ENCODE data around the gene MYO7B. TPM values are rescaled to one million over a fixed set of nuclear protein-coding genes. Genes with fewer than 3 reads are reported as not detected.

MYO7B gene
- total RNA-seq, 1 experiment from 2014 or later = 28.0 TPM

DNA sequence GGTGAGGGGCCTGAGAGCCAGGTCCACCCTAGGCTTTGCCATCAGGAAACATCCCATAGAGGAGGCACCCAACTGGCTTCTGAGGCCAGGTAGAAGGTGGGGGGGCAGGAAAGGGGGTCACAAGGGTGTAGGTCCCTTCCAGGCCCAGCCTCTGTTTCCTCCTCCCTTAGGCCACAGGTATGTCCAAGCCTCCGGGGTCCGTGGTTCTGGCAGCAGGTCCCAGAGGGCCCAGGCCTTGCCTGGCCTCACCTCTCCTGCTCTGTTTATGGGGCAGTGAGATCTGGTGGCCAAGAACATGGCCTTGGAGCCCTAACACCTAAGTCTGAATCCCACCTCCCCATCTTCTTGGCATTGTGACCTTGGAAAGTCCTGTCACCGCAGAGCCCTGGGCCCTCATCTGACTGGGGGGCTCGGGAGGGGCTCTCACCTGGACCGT, 88.9 kb downstream of the MYO7B start:
- H3K79me2 ChIP-seq (ENCODE audit: low read length) = peaks cover 47% of the 10 kb centered on the region
- no peaks in the 10 kb centered on the region for H3K9me2 ChIP-seq (replicated peaks; ENCODE audit: low read length)
- H3K4me3 ChIP-seq (ENCODE audit: low read length) = no peak overlapping the region
- peak overlapping the region; percentile 49 for H3K9ac ChIP-seq (ENCODE audit: low read length)
- H3K4me2 ChIP-seq (ENCODE audit: low read length) = peak overlapping the region; percentile 61
- ATAC-seq = no peak
- POLR2A ChIA-PET (ENCODE audit: unreplicated experiment) = no interaction called here
- no peaks in the 10 kb centered on the region for H3K9me3 ChIP-seq (ENCODE audit: low read length)
- peaks cover 37% of the 10 kb centered on the region for H3K4me1 ChIP-seq (ENCODE audit: insufficient read depth, low read length)
- no peaks in the 10 kb centered on the region for H4K20me1 ChIP-seq (ENCODE audit: low read length)
- no peaks in the 10 kb centered on the region for H3F3A ChIP-seq (ENCODE audit: low read length, unreplicated experiment)
- no peak overlapping the region for H2AFZ ChIP-seq (ENCODE audit: low read length)
- intact Hi-C loops (cut with micrococcal nuclease) = no loop called here
- H3K27me3 ChIP-seq (ENCODE audit: low read length) = no peaks in the 10 kb centered on the region
- BruUV-seq (replicated peaks) = no TSS peak
- CTCF ChIA-PET = no interaction called here
- peak overlapping the region; percentile 74 for H3K27ac ChIP-seq (ENCODE audit: low read length)
- TF ChIP-seq, protein P1, sequence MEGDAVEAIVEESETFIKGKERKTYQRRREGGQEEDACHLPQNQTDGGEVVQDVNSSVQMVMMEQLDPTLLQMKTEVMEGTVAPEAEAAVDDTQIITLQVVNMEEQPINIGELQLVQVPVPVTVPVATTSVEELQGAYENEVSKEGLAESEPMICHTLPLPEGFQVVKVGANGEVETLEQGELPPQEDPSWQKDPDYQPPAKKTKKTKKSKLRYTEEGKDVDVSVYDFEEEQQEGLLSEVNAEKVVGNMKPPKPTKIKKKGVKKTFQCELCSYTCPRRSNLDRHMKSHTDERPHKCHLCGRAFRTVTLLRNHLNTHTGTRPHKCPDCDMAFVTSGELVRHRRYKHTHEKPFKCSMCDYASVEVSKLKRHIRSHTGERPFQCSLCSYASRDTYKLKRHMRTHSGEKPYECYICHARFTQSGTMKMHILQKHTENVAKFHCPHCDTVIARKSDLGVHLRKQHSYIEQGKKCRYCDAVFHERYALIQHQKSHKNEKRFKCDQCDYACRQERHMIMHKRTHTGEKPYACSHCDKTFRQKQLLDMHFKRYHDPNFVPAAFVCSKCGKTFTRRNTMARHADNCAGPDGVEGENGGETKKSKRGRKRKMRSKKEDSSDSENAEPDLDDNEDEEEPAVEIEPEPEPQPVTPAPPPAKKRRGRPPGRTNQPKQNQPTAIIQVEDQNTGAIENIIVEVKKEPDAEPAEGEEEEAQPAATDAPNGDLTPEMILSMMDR (conservative IDR thresholded peaks at IDR 0.05; ENCODE audit: low read depth, low read length) = no peak
- no peak for TF ChIP-seq EZH2 (IDR thresholded peaks at IDR 0.05; ENCODE audit: low read length, unreplicated experiment)
- TF ChIP-seq EZH2phosphoT487 (IDR thresholded peaks at IDR 0.05; ENCODE audit: borderline replicate concordance, low read length) = no peak
- H3K36me3 ChIP-seq (ENCODE audit: low read depth, low read length) = peaks cover 18% of the 10 kb centered on the region; the same call in 1 of the 2 replicates
- no peak for DNase-seq

DNA sequence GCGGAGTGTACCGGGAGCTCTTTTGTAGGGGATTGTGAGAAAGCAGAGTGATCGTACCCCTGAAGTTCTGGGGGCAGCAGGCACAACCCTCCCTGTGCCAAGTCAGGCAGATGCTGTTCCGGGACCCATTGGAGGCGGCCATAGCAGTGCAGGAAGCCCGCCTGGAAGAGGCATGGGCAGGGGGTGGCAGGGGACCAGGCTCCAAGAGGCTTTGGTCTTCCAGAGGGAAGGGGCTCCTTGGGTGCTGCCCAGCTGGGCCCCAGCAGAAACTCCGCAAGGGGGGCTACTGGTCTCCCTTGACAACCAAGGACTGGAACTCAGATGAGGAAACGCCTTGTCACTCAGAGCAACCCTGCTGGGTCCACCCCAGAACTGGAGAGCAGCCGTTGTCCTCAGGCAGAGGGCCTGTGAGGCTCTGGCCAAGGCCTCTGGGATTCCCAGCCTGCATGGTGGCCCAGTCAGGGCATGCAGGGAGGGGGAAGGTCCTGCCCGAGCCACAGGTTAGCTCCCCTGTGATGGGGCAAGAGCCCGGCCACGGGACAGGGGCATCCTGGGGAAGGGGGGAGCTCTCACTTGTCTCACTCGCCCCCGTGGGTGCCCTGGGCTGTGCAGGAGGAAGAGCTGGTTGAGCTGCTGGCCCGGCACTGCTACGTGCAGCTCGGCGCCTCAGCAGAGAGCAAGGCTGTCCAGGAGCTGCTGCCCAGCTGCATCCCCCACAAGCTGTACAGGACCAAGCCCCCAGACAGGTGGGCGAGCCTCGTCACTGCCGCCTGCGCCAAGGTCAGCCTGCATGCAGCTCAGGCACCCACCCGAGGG, 89.5 kb downstream of the MYO7B start:
- DNase-seq = no peak
- Histone ChIP-seq H2AFZ (ENCODE audit: low read length) (no peak overlapping the region), H3K27me3 (ENCODE audit: low read length) (no peaks in the 10 kb centered on the region), H3K9ac (ENCODE audit: low read length) (peak overlapping the region; percentile 49; the same call in 1 of the 2 replicates), H3K36me3 (ENCODE audit: low read depth, low read length) (peaks cover 18% of the 10 kb centered on the region; the same call in 1 of the 2 replicates), H3K79me2 (ENCODE audit: low read length) (peaks cover 41% of the 10 kb centered on the region), H3K4me1 (ENCODE audit: insufficient read depth, low read length) (peaks cover 33% of the 10 kb centered on the region), H3K9me3 (ENCODE audit: low read length) (no peaks in the 10 kb centered on the region), H3F3A (ENCODE audit: low read length, unreplicated experiment) (no peaks in the 10 kb centered on the region), H3K27ac (ENCODE audit: low read length) (peak overlapping the region; percentile 74; the same call in 1 of the 2 replicates), H3K4me3 (ENCODE audit: low read length) (no peak overlapping the region), H3K9me2 (replicated peaks; ENCODE audit: low read length) (no peaks in the 10 kb centered on the region), H4K20me1 (ENCODE audit: low read length) (no peaks in the 10 kb centered on the region), H3K4me2 (ENCODE audit: low read length) (no peak overlapping the region)
- no peak for ATAC-seq
- BruUV-seq (replicated peaks) = no TSS peak
- TF ChIP-seq, protein P1 (conservative IDR thresholded peaks at IDR 0.05; ENCODE audit: low read depth, low read length) = no peak
- CTCF ChIA-PET = no interaction called here
- intact Hi-C loops (cut with micrococcal nuclease) = no loop called here
- POLR2A ChIA-PET (ENCODE audit: unreplicated experiment) = no interaction called here

DNA sequence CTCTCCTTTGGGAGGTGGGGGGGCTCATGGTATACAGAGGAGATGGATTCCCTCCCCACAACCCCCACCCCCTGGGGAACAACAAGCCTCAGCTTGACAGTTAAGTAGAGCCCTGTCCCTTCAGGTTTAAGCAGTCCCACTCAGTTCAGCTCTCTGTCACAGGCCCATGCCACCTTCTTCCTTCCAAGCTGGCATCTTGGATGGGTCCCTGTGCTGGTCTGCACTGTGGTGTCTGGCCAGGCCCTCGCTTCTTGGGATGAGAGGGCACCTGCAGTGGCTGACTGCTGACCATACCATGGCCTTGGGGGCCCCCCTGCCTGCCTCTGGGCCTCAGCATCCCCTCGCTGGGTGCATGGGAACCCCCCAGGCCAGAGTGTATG, 90.1 kb downstream of the MYO7B start:
- no peaks in the 10 kb centered on the region for H3K27me3 ChIP-seq (ENCODE audit: low read length)
- BruUV-seq (replicated peaks) = no TSS peak
- H3K36me3 ChIP-seq (ENCODE audit: low read depth, low read length) = peaks cover 17% of the 10 kb centered on the region; the same call in 1 of the 2 replicates
- no peak for TF ChIP-seq EZH2 (IDR thresholded peaks at IDR 0.05; ENCODE audit: low read length, unreplicated experiment)
- TF ChIP-seq EZH2phosphoT487 (IDR thresholded peaks at IDR 0.05; ENCODE audit: borderline replicate concordance, low read length) = no peak
- TF ChIP-seq, protein P1 (conservative IDR thresholded peaks at IDR 0.05; ENCODE audit: low read depth, low read length) = no peak
- no peaks in the 10 kb centered on the region for H4K20me1 ChIP-seq (ENCODE audit: low read length)
- H3K4me2 ChIP-seq (ENCODE audit: low read length) = no peak overlapping the region
- no peak for DNase-seq
- ChIA-PET CTCF (no interaction called here), POLR2A (ENCODE audit: unreplicated experiment) (no interaction called here)
- peaks cover 34% of the 10 kb centered on the region for H3K4me1 ChIP-seq (ENCODE audit: insufficient read depth, low read length)
- H3F3A ChIP-seq (ENCODE audit: low read length, unreplicated experiment) = no peaks in the 10 kb centered on the region
- H2AFZ ChIP-seq (ENCODE audit: low read length) = no peak overlapping the region
- H3K9me2 ChIP-seq (replicated peaks; ENCODE audit: low read length) = no peaks in the 10 kb centered on the region
- ATAC-seq = no peak
- H3K27ac ChIP-seq (ENCODE audit: low read length) = no peak overlapping the region
- H3K4me3 ChIP-seq (ENCODE audit: low read length) = no peak overlapping the region
- intact Hi-C loops (cut with micrococcal nuclease) = no loop called here
- H3K79me2 ChIP-seq (ENCODE audit: low read length) = peaks cover 35% of the 10 kb centered on the region
- H3K9me3 ChIP-seq (ENCODE audit: low read length) = no peaks in the 10 kb centered on the region
- no peak overlapping the region for H3K9ac ChIP-seq (ENCODE audit: low read length)
